IMR-90 (cell line): ENCODE results near the gene DET1. TPM values are rescaled to one million over a fixed set of nuclear protein-coding genes. Genes with fewer than 3 reads are reported as not detected.

Experiments
- ATAC-seq: fragments of 200-7000 bp; cut with Tn5 transposase; 2 replicates; pipeline ENCODE4 v1.9.1; 2020; ENCODE audit warnings: low read depth, mild to moderate bottlenecking, moderate library complexity
- BruUV-seq: library from RNA; stranded (reverse); fragments of 400-500 nt; replicated peaks from 2 replicates; lab custom pipeline; 2021; lab: Mats Ljungman, UMichigan
- CTCF ChIA-PET: fragments of 300-600 bp; formaldehyde crosslinking; extraction: SDS; loops from one replicate; lab custom pipeline; 2021; ENCODE audit warnings: antibody characterized with exemption; lab: Yijun Ruan, JAX
- POLR2A ChIA-PET: fragments of 300-600 bp; sonication (Branson Sonifier 250); formaldehyde crosslinking; loops from one replicate; lab custom pipeline; 2022; ENCODE audit warnings: antibody characterized with exemption; ENCODE audit not compliant: unreplicated experiment; lab: Charles Lee
- DNase-seq: peaks from one replicate; pipeline ENCODE4 v3.0.0; 2013
- H2AFZ ChIP-seq: replicated peaks from 2 replicates; pipeline ENCODE3; 2013; ENCODE audit warnings: low read length, mild to moderate bottlenecking; ENCODE audit not compliant: poor library complexity
- H2AK5ac ChIP-seq: 2 replicates; pipeline ENCODE4 v1.6.1; 2013; ENCODE audit warnings: low read depth, low read length, inconsistent platforms
- H2AK9ac ChIP-seq: replicated peaks from 2 replicates; pipeline ENCODE3; 2013; ENCODE audit warnings: mild to moderate bottlenecking, low read depth, low read length, moderate library complexity; ENCODE audit not compliant: poor library complexity
- H2BK120ac ChIP-seq: 2 replicates; pipeline ENCODE4 v1.6.1; 2013; ENCODE audit warnings: low read depth, low read length, inconsistent platforms
- H2BK15ac ChIP-seq: 3 replicates; pipeline ENCODE4 v1.6.1; 2013; ENCODE audit warnings: low read depth, low read length, inconsistent platforms
- H2BK20ac ChIP-seq: 2 replicates; pipeline ENCODE4 v1.6.1; 2013; ENCODE audit warnings: low read depth, mild to moderate bottlenecking, inconsistent platforms, low read length, moderate library complexity
- H2BK5ac ChIP-seq: 2 replicates; pipeline ENCODE4 v1.6.1; 2013; ENCODE audit warnings: mild to moderate bottlenecking, low read depth, low read length, inconsistent platforms; ENCODE audit not compliant: poor library complexity, severe bottlenecking
- H3K14ac ChIP-seq: replicated peaks from 2 replicates; pipeline ENCODE4 v1.6.1; 2013; ENCODE audit warnings: low read depth, low read length, inconsistent platforms
- H3K18ac ChIP-seq: 2 replicates; pipeline ENCODE4 v1.6.1; 2013; ENCODE audit warnings: low read depth, low read length, control low read depth
- H3K23ac ChIP-seq: 2 replicates; pipeline ENCODE4 v1.6.1; 2013; ENCODE audit warnings: low read depth, low read length, inconsistent platforms
- H3K27ac ChIP-seq: 2 replicates; pipeline ENCODE4 v1.5.1; 2013; ENCODE audit warnings: mild to moderate bottlenecking, control low read depth, low read length; ENCODE audit not compliant: insufficient read depth
- H3K27me3 ChIP-seq: 2 replicates; pipeline ENCODE4 v1.6.1; 2013; ENCODE audit warnings: low read length; ENCODE audit not compliant: control insufficient read depth, insufficient read depth
- H3K36me3 ChIP-seq: 2 replicates; pipeline ENCODE4 v1.6.1; 2013; ENCODE audit warnings: low read length, mixed read lengths; ENCODE audit not compliant: control insufficient read depth, insufficient read depth
- H3K4ac ChIP-seq: 2 replicates; pipeline ENCODE4 v1.6.1; 2013; ENCODE audit warnings: low read depth, low read length, inconsistent platforms
- H3K4me1 ChIP-seq: 2 replicates; pipeline ENCODE4 v1.6.1; 2013; ENCODE audit warnings: low read length, mixed read lengths; ENCODE audit not compliant: control insufficient read depth, insufficient read depth
- H3K4me2 ChIP-seq: 2 replicates; pipeline ENCODE4 v1.6.1; 2013; ENCODE audit warnings: low read depth, mild to moderate bottlenecking, control low read depth, low read length, moderate library complexity
- H3K4me3 ChIP-seq: 2 replicates; pipeline ENCODE4 v1.5.1; 2013; ENCODE audit warnings: low read depth, mild to moderate bottlenecking, control low read depth, low read length, moderate library complexity; ENCODE audit not compliant: insufficient read depth
- H3K56ac ChIP-seq: 2 replicates; pipeline ENCODE4 v1.6.1; 2013; ENCODE audit warnings: low read length, inconsistent platforms; ENCODE audit not compliant: insufficient read depth; ENCODE audit errors: extremely low read depth
- H3K79me1 ChIP-seq, 2 experiments: 2 replicates each; pipeline ENCODE4 v1.6.1; 2013; ENCODE audit warnings: low read length in 2 of 2, inconsistent platforms in 1 of 2, low read depth in 1 of 2
- H3K9ac ChIP-seq: 2 replicates; pipeline ENCODE4 v1.6.1; 2013; ENCODE audit warnings: low read depth, low read length, control low read depth
- H3K9me1 ChIP-seq: 2 replicates; pipeline ENCODE4 v1.6.1; 2013; ENCODE audit warnings: low read length, inconsistent platforms; ENCODE audit not compliant: insufficient read depth
- H3K9me3 ChIP-seq: 2 replicates; pipeline ENCODE4 v1.6.1; 2013; ENCODE audit warnings: low read length; ENCODE audit not compliant: control insufficient read depth, insufficient read depth
- H4K20me1 ChIP-seq: 2 replicates; pipeline ENCODE4 v1.6.1; 2013; ENCODE audit warnings: low read length, inconsistent platforms; ENCODE audit not compliant: insufficient read depth
- H4K5ac ChIP-seq: 2 replicates; pipeline ENCODE4 v1.6.1; 2013; ENCODE audit warnings: mild to moderate bottlenecking, low read depth, low read length, control low read depth
- H4K8ac ChIP-seq, 2 experiments: 2 replicates each; pipeline ENCODE4 v1.6.1; 2013; ENCODE audit warnings: low read depth in 2 of 2, low read length in 2 of 2, control low read depth in 1 of 2, inconsistent platforms in 1 of 2
- H4K91ac ChIP-seq: 2 replicates; pipeline ENCODE4 v1.6.1; 2013; ENCODE audit warnings: low read depth, low read length, inconsistent platforms; ENCODE audit not compliant: insufficient read depth
- CEBPB ChIP-seq: IDR thresholded peaks from 2 replicates; pipeline ENCODE4 v1.6.1; 2012; ENCODE audit warnings: low read depth, low read length, improper control_type of control experiment
- RCOR1 ChIP-seq: IDR thresholded peaks from 2 replicates; pipeline ENCODE4 v1.6.1; 2012; ENCODE audit warnings: mild to moderate bottlenecking, low read length, improper control_type of control experiment; ENCODE audit not compliant: insufficient replicate concordance
- SMC3 ChIP-seq: fragments of 150-350 bp; IDR thresholded peaks from 2 replicates; pipeline ENCODE4 v1.6.1; 2016; ENCODE audit warnings: low read depth, mild to moderate bottlenecking, antibody characterized with exemption, low read length, moderate library complexity
- WGBS, 2 experiments: methylation state at CpG; one replicate each; pipeline versions ENCODE4 v1.1.5 to v1.1.7; 2013; ENCODE audit warnings: missing lambda C conversion rate in 2 of 2; ENCODE audit not compliant: insufficient read length in 1 of 2; ENCODE audit errors: extremely low coverage in 2 of 2; 5-methylcytosine and 5-hydroxymethylcytosine counted together
- dilution Hi-C: fragments of 300-500 bp; cut with HindIII; formaldehyde crosslinking; loops from one replicate; pipeline ENCODE4 v1.14.3; 2018; ENCODE audit warnings: low sequenced_read_pairs; ENCODE audit not compliant: unreplicated experiment
- in situ Hi-C: fragments of 300-500 bp; cut with MboI; formaldehyde crosslinking; loops from 3 replicates; pipeline ENCODE4 v1.14.3; 2019; ENCODE audit warnings: low sequenced_read_pairs, inconsistent platforms, mixed read lengths
- intact Hi-C: fragments of 100-400 bp; cut with micrococcal nuclease; formaldehyde crosslinking; loops from 2 replicates; pipeline ENCODE4 v1.10.0; 2022
- polyA plus RNA-seq, 3 experiments: library from polyadenylated mRNA; depleted of rRNA; stranded (reverse); fragments of >200 nt; gene quantifications; 2 replicates each; pipeline ENCODE4 v1.2.3, GENCODE V29; 2012; ENCODE audit warnings: low replicate concordance in 1 of 3
- total RNA-seq: library from RNA; depleted of rRNA; stranded (reverse); fragments of >200 nt; gene quantifications from 2 replicates; pipeline ENCODE4 v1.2.3, GENCODE V29; 2012
- TF ChIP-seq, protein P1 (sequence below): fragments of 150-350 bp; IDR thresholded peaks from 2 replicates; pipeline ENCODE4 v1.6.1; 2017; ENCODE audit warnings: mild to moderate bottlenecking, antibody characterized with exemption, low read length, low read depth
- TF ChIP-seq, protein P2 (sequence below): fragments of 150-350 bp; IDR thresholded peaks from 2 replicates; pipeline ENCODE4 v1.6.1; 2016; ENCODE audit warnings: low read depth, mild to moderate bottlenecking, low read length, moderate library complexity, borderline replicate concordance

The DET1 gene
- total and polyA plus RNA-seq, 2 of the 4 experiments (the other 2 are of a cell fraction) = 5.6 to 9.1 TPM

DNA sequence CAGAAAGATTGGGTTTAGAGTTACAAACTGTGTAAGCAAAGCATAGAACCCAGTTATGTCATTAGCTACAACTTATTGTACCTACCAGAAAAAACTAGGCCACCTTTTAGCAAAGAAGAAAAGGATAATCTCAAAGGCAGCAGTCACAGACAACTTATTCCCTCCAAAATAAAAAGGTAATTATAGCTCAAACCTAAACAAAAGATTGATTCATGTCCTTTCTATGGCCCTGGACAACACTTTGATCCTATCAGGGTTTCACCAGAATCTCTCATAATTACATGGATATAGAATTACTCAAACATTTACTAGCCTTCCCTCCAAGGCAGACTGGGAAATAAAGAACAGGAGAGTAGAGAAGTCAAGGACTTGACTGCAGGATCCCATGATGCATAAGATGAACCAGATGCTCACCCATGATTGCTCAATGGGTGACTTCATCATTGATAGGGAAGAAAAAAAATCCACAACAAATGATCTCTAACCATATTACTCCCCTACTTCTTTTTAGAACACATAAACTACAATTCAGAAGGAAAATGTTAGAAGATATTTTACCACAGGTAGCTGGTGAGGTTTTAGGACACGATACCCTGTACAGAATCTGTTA lies 17.4 kb downstream of the DET1 start:
- TF ChIP-seq SMC3 (no peak), RCOR1 (no peak), CEBPB (peak; percentile 79)
- TF ChIP-seq, protein P1, sequence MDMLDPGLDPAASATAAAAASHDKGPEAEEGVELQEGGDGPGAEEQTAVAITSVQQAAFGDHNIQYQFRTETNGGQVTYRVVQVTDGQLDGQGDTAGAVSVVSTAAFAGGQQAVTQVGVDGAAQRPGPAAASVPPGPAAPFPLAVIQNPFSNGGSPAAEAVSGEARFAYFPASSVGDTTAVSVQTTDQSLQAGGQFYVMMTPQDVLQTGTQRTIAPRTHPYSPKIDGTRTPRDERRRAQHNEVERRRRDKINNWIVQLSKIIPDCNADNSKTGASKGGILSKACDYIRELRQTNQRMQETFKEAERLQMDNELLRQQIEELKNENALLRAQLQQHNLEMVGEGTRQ = no peak
- TF ChIP-seq, protein P2, sequence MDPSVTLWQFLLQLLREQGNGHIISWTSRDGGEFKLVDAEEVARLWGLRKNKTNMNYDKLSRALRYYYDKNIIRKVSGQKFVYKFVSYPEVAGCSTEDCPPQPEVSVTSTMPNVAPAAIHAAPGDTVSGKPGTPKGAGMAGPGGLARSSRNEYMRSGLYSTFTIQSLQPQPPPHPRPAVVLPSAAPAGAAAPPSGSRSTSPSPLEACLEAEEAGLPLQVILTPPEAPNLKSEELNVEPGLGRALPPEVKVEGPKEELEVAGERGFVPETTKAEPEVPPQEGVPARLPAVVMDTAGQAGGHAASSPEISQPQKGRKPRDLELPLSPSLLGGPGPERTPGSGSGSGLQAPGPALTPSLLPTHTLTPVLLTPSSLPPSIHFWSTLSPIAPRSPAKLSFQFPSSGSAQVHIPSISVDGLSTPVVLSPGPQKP = no peak
- Histone ChIP-seq H3K18ac (no peak overlapping the region), H2BK5ac (no peak overlapping the region), H2AK5ac (no peak overlapping the region), H3K27ac (no peak overlapping the region), H4K8ac (no peak overlapping the region), H3K27me3 (no peaks in the 10 kb centered on the region), H3K4me3 (no peak overlapping the region), H2BK20ac (no peak overlapping the region), H2AFZ (no peak overlapping the region), H3K4ac (no peak overlapping the region), H4K91ac (no peak overlapping the region), H2AK9ac (no peak overlapping the region), H4K20me1 (no peaks in the 10 kb centered on the region), H3K23ac (no peak overlapping the region), H3K9ac (no peak overlapping the region), H3K56ac (no peak overlapping the region), H2BK15ac (no peak overlapping the region), H3K9me1 (no peaks in the 10 kb centered on the region), H2BK120ac (no peak overlapping the region), H3K9me3 (no peaks in the 10 kb centered on the region), H3K79me1 (peaks cover 3 to 4% of the 10 kb centered on the region in 2 experiments; a peak in 2 of 4 replicates), H3K14ac (no peak overlapping the region), H3K4me1 (no peaks in the 10 kb centered on the region), H3K4me2 (no peak overlapping the region), H3K36me3 (peaks cover 20% of the 10 kb centered on the region), H4K5ac (no peak overlapping the region)
- intact Hi-C loops (no loop called here), in situ Hi-C loops (no loop called here), dilution Hi-C loops (no loop called here)
- ChIA-PET POLR2A (no interaction called here), CTCF (no interaction called here)
- BruUV-seq = no TSS peak
- DNase-seq (peak; percentile 68), ATAC-seq (peak; percentile 42; the same call in 1 of the 2 replicates)
- no CpG with 5 or more reads among the region's 1 CpG for WGBS, 2 experiments
